Right ventricle myocardium inferior (tissue), 1 donor: Measurements from ENCODE around the gene RALA. TPM values are rescaled to one million over a fixed set of nuclear protein-coding genes. Genes with fewer than 3 reads are reported as not detected.
A peak's percentile ranks its signal among the peaks of the same experiment; 100 is the strongest.
"Not testable (repeated sequence)": the region's sequence is repeated elsewhere in the genome, so short reads cannot be mapped to it uniquely, and the experiment has no call there.

Source experiments
- ATAC-seq: fragments of 200-7000 bp; cut with Tn5 transposase; one replicate; pipeline ENCODE4 v1.9.1; 2020; ENCODE audit warnings: mild to moderate bottlenecking, moderate library complexity
- DNase-seq: peaks from one replicate; pipeline ENCODE4 v3.0.0; 2021; ENCODE audit errors: missing footprints
- intact Hi-C: fragments of 100-400 bp; cut with DNase I; formaldehyde crosslinking; loops from one replicate; pipeline ENCODE4 v1.11.0; 2022
- total RNA-seq: library from RNA; stranded (reverse); fragmentation: NEBNext Ultra II Directional; extraction: Animal tissue kit (Norgen Biotek cat#: 25700); gene quantifications from one replicate; pipeline ENCODE4 v1.2.1, GENCODE V29; 2021
- donor health status: DM: no; HTN: yes; CAD: no; lungs with severe emphysema.

Gene RALA
- total RNA-seq, 1 donor from 2014 or later = 35.7 TPM

- peak; percentile 76 for DNase-seq
- peak; percentile 71 for ATAC-seq
- intact Hi-C loops = loop anchor here (1.0 kb wide), 1 partner anchor 166 kb away; no protein-coding TSS in a partner anchor
These were observed 122.9 kb downstream of the RALA start for GRCh38 chr7:39746103-39746819.

- no peak for DNase-seq
- no peak for ATAC-seq
- intact Hi-C loops = no loop called here
These were observed 125.8 kb downstream of the RALA start for GRCh38 chr7:39749177-39749576.

GRCh38 chr7:39749717-39750116, 126.3 kb downstream of the RALA start:
- DNase-seq (no peak), ATAC-seq (no peak)
- intact Hi-C loops = no loop called here

DNA sequence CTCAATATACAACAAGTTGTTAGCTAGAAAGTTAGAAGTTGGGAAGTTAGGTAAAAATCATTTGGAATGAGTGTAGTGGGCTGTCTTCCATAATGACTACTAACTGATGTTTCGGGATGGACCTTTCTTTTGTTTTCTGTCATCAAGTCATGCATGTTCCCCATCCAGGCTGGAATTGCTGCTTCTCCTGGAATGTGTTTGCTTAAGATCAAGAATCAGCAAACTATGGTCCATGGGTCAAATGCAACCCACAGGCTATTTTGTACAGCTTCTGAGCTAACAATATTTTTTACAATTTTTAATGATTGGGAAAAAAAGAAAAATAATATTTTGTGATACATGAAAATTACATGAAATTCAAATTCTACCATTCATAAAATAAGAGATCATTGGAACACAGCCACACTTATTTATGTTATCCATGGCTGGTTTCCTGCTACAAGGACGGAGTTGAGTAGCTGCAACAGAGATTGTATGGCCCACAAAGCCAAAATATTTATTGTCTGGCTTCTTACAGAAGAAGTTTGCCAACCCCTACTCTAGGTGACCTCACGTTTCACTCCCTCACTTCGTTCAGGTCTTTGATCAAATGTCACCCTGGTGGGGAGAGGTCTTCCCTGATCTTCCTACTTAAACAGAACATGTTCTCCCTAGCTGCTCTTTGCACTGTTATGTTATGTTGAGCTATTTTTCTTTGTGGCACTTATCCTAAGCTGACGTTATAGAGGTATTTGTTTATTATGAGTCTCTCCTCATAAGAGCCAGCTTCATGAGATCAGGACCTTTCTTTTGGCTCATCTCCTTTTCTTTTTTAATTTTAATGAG, 127.1 kb downstream of the RALA start:
- ATAC-seq (no peak), DNase-seq (no peak)
- intact Hi-C loops = no loop called here

GRCh38 chr7:39753237-39753636, 129.9 kb downstream of the RALA start:
- ATAC-seq, intact Hi-C loops, DNase-seq: not testable (repeated sequence)

- intact Hi-C loops = no loop called here
- no peak for ATAC-seq
- DNase-seq = no peak
These were observed 130.5 kb downstream of the RALA start for GRCh38 chr7:39753823-39754325.

DNA sequence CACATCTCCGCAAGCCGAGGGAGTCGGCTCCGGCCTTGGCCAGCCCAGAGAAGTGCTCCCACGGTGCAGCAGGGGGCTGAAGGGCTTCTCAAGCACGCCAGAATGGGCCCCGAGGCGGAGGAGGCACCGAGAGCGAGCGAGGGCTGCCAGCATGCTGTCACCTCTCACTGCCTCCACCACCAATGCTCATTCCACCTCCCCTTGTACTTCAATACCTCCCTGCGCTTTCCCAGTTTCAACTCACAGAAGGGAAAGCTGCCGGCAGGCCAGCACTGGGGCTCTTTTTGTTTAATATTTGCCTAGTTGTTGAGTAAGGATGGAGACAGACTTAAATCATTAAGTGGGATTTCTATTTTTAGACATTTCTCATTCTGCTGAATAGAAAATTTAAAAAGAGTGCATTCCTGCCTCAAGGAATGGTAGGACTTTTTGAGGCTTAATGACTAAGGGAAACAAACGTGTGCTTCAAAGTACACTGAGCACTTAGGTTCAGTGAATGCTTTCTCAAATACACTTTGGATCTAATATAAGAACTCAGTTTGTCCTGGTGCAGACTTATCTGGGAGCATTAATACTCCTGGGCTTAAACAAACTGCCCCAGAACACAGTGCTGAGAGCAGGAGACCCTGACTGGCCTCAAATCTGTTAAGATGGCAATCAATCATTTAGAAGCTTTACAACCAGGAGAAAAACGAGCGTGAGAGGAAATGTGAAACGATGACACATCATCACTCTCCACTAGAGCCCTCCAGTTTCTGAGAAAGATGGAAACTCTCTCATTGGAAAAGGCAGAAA, 131.2 kb downstream of the RALA start:
- intact Hi-C loops = no loop called here
- ATAC-seq (no peak), DNase-seq (no peak)

GRCh38 chr7:39757604-39758003, 134.2 kb downstream of the RALA start:
- intact Hi-C loops = no loop called here
- DNase-seq (no peak), ATAC-seq (no peak)

Other genes with a start within 250 kb of the RALA start
- 19.0 TPM for gene YAE1, start 57.2 kb upstream of the RALA start, total RNA-seq